Peyer's patch (tissue), 4 donors: ENCODE results near the gene UNC5B. TPM values are rescaled to one million over a fixed set of nuclear protein-coding genes. Genes with fewer than 3 reads are reported as not detected.

Experiments
- DNase-seq, 3 donors: peaks; one replicate each; pipeline ENCODE4 v3.0.0-alpha.2; 2017 to 2019
- H3K27ac ChIP-seq, 4 donors: fragments of 200-600 bp; sonication (generic); one replicate each; pipeline ENCODE4 v1.5.1; 2016 to 2019
- H3K27me3 ChIP-seq, 2 donors: fragments of 200-600 bp; sonication (generic); one replicate each; pipeline ENCODE4 v1.5.1; 2019
- H3K36me3 ChIP-seq, 3 donors: fragments of 200-600 bp; sonication (generic); one replicate each; pipeline ENCODE4 v1.5.1; 2016 to 2019
- H3K4me1 ChIP-seq, 4 donors: fragments of 200-600 bp; sonication (generic); one replicate each; pipeline ENCODE4 v1.5.1; 2016 to 2019
- H3K4me3 ChIP-seq, 4 donors: fragments of 200-600 bp; sonication (generic); 1 replicate in 3 of 4; 2 replicates in 1 of 4; pipeline ENCODE4 v1.5.1; 2016 to 2019; ENCODE audit warnings: mild to moderate bottlenecking in 1 of 4
- H3K9me3 ChIP-seq, 4 donors: fragments of 200-600 bp; sonication (generic); one replicate each; pipeline ENCODE4 v1.5.1; 2016 to 2019; ENCODE audit warnings: mild to moderate bottlenecking in 1 of 4
- POLR2A ChIP-seq, 2 donors: fragments of 450-650 bp; IDR thresholded peaks; one replicate each; pipeline ENCODE4 v1.5.1; 2017; ENCODE audit warnings: antibody characterized with exemption in 2 of 2, mild to moderate bottlenecking in 2 of 2, moderate library complexity in 2 of 2
- total RNA-seq, 4 donors: library from RNA; depleted of rRNA; stranded (reverse); fragments of >200 nt; gene quantifications; one replicate each; pipeline ENCODE4 v1.1.0, GENCODE V29; 2016
- TF ChIP-seq, protein P1 (sequence below), 6 experiments: fragments of 450-650 bp in 4 of 6; fragments of 200-600 bp in 2 of 6; sonication (generic) in 1 of 6; IDR thresholded peaks; one replicate each; pipeline ENCODE4 v1.5.1; 2017 to 2019; ENCODE audit warnings: antibody characterized with exemption in 6 of 6, mild to moderate bottlenecking in 3 of 6, moderate library complexity in 1 of 6

UNC5B gene
- total RNA-seq, 4 donors from 2014 or later, result 5.0 to 52.5 (median 39.1) TPM

DNA sequence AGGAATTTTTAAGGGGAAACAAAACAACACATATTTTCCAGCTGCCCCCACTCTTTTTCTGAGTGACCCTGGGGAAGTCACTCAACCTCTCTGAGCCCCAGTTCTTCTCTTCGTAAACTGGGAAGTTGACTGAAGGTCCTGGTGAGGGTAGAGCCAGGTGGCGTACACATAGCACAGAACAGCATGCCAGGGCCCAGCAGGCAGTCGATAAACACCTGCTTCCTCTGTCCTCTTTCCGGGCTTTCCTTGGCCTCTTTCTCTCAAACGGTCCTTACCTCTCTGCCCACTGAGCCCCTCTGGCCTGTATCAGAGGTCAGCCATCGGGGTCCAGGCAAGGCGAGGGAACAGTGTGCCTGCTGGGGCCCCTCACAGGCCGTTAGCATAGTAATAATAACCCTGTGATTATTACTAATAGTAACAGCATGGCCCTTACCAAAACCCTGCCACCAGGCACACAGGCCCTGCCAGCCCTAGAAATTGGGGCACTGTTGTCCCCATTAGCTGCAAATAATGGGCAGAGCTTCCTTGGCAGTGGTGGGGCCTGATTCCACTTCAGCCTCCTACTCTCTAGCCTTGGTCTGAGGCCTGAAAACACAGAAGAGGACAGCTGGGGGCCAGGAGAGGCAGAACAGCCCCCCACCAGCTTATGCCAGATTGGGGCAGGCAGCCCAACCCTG lies 69.4 kb downstream of the UNC5B start:
- no peaks in the 10 kb centered on the region for H3K9me3 ChIP-seq
- H3K27ac ChIP-seq, result no peak overlapping the region
- no peaks in the 10 kb centered on the region for H3K27me3 ChIP-seq
- DNase-seq, result no peak
- TF ChIP-seq POLR2A (IDR thresholded peaks at IDR 0.05), result no peak
- TF ChIP-seq, protein P1, sequence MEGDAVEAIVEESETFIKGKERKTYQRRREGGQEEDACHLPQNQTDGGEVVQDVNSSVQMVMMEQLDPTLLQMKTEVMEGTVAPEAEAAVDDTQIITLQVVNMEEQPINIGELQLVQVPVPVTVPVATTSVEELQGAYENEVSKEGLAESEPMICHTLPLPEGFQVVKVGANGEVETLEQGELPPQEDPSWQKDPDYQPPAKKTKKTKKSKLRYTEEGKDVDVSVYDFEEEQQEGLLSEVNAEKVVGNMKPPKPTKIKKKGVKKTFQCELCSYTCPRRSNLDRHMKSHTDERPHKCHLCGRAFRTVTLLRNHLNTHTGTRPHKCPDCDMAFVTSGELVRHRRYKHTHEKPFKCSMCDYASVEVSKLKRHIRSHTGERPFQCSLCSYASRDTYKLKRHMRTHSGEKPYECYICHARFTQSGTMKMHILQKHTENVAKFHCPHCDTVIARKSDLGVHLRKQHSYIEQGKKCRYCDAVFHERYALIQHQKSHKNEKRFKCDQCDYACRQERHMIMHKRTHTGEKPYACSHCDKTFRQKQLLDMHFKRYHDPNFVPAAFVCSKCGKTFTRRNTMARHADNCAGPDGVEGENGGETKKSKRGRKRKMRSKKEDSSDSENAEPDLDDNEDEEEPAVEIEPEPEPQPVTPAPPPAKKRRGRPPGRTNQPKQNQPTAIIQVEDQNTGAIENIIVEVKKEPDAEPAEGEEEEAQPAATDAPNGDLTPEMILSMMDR (IDR thresholded peaks at IDR 0.05), result no peak
- no peaks in the 10 kb centered on the region for H3K4me1 ChIP-seq
- H3K4me3 ChIP-seq, result no peak overlapping the region
- H3K36me3 ChIP-seq, result no peaks in the 10 kb centered on the region

DNA sequence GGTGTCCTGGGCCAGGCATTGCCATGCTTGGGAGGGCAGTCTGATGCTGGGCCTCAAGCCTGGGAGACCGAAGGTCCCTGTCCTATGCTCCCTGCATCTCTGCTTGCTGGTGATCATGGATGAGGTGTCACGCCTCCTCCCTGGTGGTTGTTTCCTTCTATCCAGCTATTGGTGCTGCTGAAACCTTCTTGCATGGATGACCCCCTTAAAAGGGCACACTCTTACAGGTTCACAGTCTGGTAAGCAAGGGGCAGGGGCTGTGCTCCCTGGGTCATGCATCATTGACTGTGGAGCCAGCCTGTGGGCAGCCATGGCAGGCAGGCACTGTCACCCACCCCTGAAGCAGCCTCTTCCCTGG lies 69.9 kb downstream of the UNC5B start:
- H3K27ac ChIP-seq, result no peak overlapping the region
- no peak overlapping the region for H3K4me3 ChIP-seq
- no peaks in the 10 kb centered on the region for H3K4me1 ChIP-seq
- H3K36me3 ChIP-seq, result peaks cover 0 to 2% (median 0%) of the 10 kb centered on the region in 3 donors
- no peaks in the 10 kb centered on the region for H3K27me3 ChIP-seq
- H3K9me3 ChIP-seq, result no peaks in the 10 kb centered on the region
- TF ChIP-seq, protein P1 (IDR thresholded peaks at IDR 0.05), result no peak
- TF ChIP-seq POLR2A (IDR thresholded peaks at IDR 0.05), result no peak
- no peak for DNase-seq

DNA sequence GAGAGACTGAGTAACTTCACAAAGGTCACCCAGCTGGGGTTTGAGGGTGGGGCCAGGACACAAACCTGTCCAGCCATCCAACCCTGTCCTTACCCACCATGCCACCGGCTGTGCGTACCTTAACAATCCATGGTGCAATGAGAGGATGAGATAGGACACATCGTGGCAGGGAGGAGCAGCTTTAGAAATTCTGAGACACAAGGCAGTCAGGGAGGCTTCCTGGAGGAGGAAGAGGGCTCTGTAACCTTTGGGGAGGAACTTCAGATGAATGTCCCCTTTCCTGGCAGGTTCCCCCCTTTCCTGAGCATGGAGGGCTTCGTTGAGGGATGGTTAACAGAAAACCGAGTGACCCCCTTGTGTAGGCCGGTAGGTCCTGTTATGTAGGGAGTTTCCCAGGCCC lies 71.0 kb downstream of the UNC5B start:
- DNase-seq, result no peak
- TF ChIP-seq, protein P1 (IDR thresholded peaks at IDR 0.05), result no peak
- no peak for TF ChIP-seq POLR2A (IDR thresholded peaks at IDR 0.05)
- Histone ChIP-seq H3K4me3 (no peak overlapping the region), H3K4me1 (no peaks in the 10 kb centered on the region), H3K27me3 (no peaks in the 10 kb centered on the region), H3K27ac (no peak overlapping the region), H3K9me3 (no peaks in the 10 kb centered on the region), H3K36me3 (peaks cover 0 to 12% (median 0%) of the 10 kb centered on the region in 3 donors)

DNA sequence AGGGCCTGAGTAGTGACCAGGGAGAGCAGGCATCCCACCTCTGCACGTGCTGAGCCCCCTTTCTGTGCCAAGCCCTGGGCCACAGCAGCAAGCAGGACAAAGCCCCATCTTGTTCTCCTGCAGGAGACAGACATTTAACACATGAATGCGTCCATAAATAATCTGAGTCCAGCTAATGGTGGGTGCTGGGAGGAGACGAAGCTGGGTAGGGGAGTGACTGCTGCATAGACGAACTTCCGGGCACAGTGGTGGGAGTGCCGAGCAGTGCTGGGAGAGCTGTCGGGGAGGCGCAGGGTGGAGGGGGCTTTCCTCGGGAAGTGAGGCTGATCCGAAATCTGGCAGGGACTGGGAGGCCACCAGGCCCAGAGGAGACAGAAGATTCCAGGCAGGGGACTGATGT lies 71.5 kb downstream of the UNC5B start:
- H3K27ac ChIP-seq, result no peak overlapping the region
- no peak overlapping the region for H3K4me3 ChIP-seq
- TF ChIP-seq, protein P1 (IDR thresholded peaks at IDR 0.05), result no peak
- no peak for TF ChIP-seq POLR2A (IDR thresholded peaks at IDR 0.05)
- H3K36me3 ChIP-seq, result peaks cover 0 to 15% (median 0%) of the 10 kb centered on the region in 3 donors
- no peak for DNase-seq
- H3K9me3 ChIP-seq, result no peaks in the 10 kb centered on the region
- no peaks in the 10 kb centered on the region for H3K4me1 ChIP-seq
- H3K27me3 ChIP-seq, result no peaks in the 10 kb centered on the region

DNA sequence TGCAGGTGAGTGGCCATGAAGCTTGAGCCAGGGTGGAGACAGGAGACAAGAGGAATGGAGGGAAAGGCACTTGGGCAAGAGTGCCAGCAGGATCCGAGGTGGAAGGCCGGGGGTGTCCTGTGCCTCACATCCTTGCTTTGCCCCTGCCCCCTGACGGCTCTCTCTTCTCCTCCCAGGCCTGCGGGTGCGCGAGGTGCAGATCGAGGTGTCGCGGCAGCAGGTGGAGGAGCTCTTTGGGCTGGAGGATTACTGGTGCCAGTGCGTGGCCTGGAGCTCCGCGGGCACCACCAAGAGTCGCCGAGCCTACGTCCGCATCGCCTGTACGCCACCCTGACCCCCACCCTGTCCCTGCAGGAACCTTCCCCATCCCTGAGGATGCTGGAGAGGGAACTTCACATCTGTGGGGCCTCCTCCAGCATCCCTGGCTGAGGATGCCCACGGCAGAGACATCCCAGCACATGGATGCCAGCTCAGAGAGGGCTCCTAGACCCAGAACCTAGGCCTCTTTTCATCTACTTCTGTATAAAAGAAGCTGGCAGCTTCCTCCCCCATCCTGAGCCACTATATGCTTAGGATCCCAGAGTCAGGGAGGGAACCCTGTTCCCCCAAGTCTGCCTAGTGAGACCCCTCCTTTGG lies 72.3 kb downstream of the UNC5B start:
- H3K4me3 ChIP-seq, result no peak overlapping the region
- H3K9me3 ChIP-seq, result no peaks in the 10 kb centered on the region
- peaks cover 0 to 15% (median 0%) of the 10 kb centered on the region in 3 donors for H3K36me3 ChIP-seq
- no peak for DNase-seq
- no peaks in the 10 kb centered on the region for H3K27me3 ChIP-seq
- H3K27ac ChIP-seq, result no peak overlapping the region
- no peak for TF ChIP-seq POLR2A (IDR thresholded peaks at IDR 0.05)
- TF ChIP-seq, protein P1 (IDR thresholded peaks at IDR 0.05), result no peak
- H3K4me1 ChIP-seq, result no peaks in the 10 kb centered on the region
